GM12891 (cell line): Measurements from ENCODE around the gene AXIN1.
"Not testable (repeated sequence)": the region's sequence is repeated elsewhere in the genome, so short reads cannot be mapped to it uniquely, and the experiment has no call there.

Experiments used
- DNase-seq: peaks from one replicate; pipeline ENCODE4 v3.0.0; 2011; ENCODE audit warnings: low spot score; ENCODE audit not compliant: insufficient read length
- FAIRE-seq: peaks from 2 replicates; lab custom pipeline; 2011; peaks lifted over from hg19 to GRCh38; lab: Jason Lieb, UNC
- PAX5 ChIP-seq: IDR thresholded peaks from 2 replicates; pipeline ENCODE4 v1.6.1; 2011; ENCODE audit warnings: low read length, moderate library complexity, mild to moderate bottlenecking; ENCODE audit not compliant: insufficient read depth, severe bottlenecking
- POLR2A ChIP-seq: IDR thresholded peaks from 2 replicates; pipeline ENCODE4 v1.6.1; 2011; ENCODE audit warnings: low read depth, low read length, control low read depth
- POLR2AphosphoS5 ChIP-seq: IDR thresholded peaks from 2 replicates; pipeline ENCODE4 v1.6.1; 2011; ENCODE audit warnings: low read depth, low read length, control low read depth
- POU2F2 ChIP-seq: IDR thresholded peaks from 2 replicates; pipeline ENCODE4 v1.6.1; 2011; ENCODE audit warnings: low read depth, mild to moderate bottlenecking, control low read depth, low read length, moderate library complexity
- SPI1 ChIP-seq: IDR thresholded peaks from 2 replicates; pipeline ENCODE4 v1.6.1; 2011; ENCODE audit warnings: low read depth, low read length, control low read depth
- TAF1 ChIP-seq: IDR thresholded peaks from 2 replicates; pipeline ENCODE4 v1.6.1; 2011; ENCODE audit warnings: low read depth, low read length, control low read depth

Gene AXIN1

GRCh38 chr16:345772-346171 lies 6.8 kb downstream of the AXIN1 start:
- no peak for DNase-seq
- no peak for TF ChIP-seq SPI1
- TF ChIP-seq POU2F2 = no peak
- TF ChIP-seq POLR2A = no peak
- no peak for TF ChIP-seq TAF1
- TF ChIP-seq POLR2AphosphoS5 = no peak
- TF ChIP-seq PAX5 = no peak
- no peak for FAIRE-seq

GRCh38 chr16:342455-343213 lies 9.9 kb downstream of the AXIN1 start:
- FAIRE-seq (no peak), DNase-seq (no peak)
- TF ChIP-seq POLR2AphosphoS5 (no peak), SPI1 (no peak), POLR2A (no peak), TAF1 (no peak), POU2F2 (no peak), PAX5 (no peak)

- FAIRE-seq, DNase-seq: not testable (repeated sequence)
Observed at GRCh38 chr16:341974-342336, 10.6 kb downstream of the AXIN1 start.

- not testable (repeated sequence) for DNase-seq, FAIRE-seq
Observed at GRCh38 chr16:341095-341973, 11.2 kb downstream of the AXIN1 start.

- no peak for FAIRE-seq
- DNase-seq = no peak
- no peak for TF ChIP-seq POLR2A
- no peak for TF ChIP-seq TAF1
- no peak for TF ChIP-seq SPI1
- no peak for TF ChIP-seq POU2F2
- no peak for TF ChIP-seq PAX5
- no peak for TF ChIP-seq POLR2AphosphoS5
Observed at GRCh38 chr16:340370-341091, 12.0 kb downstream of the AXIN1 start.

GRCh38 chr16:339680-340079 lies 12.8 kb downstream of the AXIN1 start:
- DNase-seq (no peak), FAIRE-seq (no peak)
- TF ChIP-seq SPI1 (no peak), POU2F2 (no peak), POLR2A (no peak), POLR2AphosphoS5 (no peak), PAX5 (no peak), TAF1 (no peak)

- no peak for FAIRE-seq
- DNase-seq = peak; percentile 24
Observed at GRCh38 chr16:337975-338575, 14.4 kb downstream of the AXIN1 start.

GRCh38 chr16:337437-337836 lies 15.1 kb downstream of the AXIN1 start:
- no peak for TF ChIP-seq PAX5
- FAIRE-seq (no peak), DNase-seq (no peak)

More at GRCh38 chr16:337975-338575, 14.4 kb downstream of the AXIN1 start:
- TF ChIP-seq TAF1 = no peak
- TF ChIP-seq PAX5 = no peak
- no peak for TF ChIP-seq SPI1
- no peak for TF ChIP-seq POLR2AphosphoS5
- no peak for TF ChIP-seq POLR2A
- TF ChIP-seq POU2F2 = no peak

GRCh38 chr16:336269-336668 lies 16.3 kb downstream of the AXIN1 start:
- peak; percentile 15 for DNase-seq
- FAIRE-seq = peak; percentile 45
- TF ChIP-seq POU2F2 (no peak), PAX5 (no peak), POLR2AphosphoS5 (no peak), TAF1 (no peak), POLR2A (no peak), SPI1 (no peak)

- DNase-seq = not testable (repeated sequence)
- FAIRE-seq = peak; percentile 73
Observed at GRCh38 chr16:334861-335632, 17.5 kb downstream of the AXIN1 start.

- FAIRE-seq = peak; percentile 85
- DNase-seq = not testable (repeated sequence)
Observed at GRCh38 chr16:334164-334832, 18.2 kb downstream of the AXIN1 start.
